Measurements from ENCODE around the gene CHD6.

The CHD6 gene

DNA sequence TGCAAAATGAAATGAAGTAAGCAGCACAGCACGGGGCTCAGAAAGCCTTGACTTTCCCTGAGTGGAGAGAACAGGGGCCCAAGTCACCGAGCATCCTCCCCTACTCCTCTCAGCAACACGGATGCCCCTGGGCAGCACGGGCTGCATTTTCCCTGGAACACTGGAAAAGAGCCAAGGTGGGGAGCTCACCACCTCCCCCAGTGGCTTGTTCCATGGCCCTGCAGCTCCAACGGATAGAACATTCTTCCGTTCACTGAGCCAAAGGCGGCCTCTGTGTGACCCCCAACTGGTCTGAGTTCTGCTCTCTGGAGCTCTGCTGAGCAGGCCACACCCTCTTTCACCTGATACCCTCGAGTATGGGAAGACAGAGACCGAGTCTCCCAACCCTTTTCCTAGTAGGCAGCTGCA, 230.7 kb downstream of the CHD6 start:
- DNase-seq, result no peak

DNA sequence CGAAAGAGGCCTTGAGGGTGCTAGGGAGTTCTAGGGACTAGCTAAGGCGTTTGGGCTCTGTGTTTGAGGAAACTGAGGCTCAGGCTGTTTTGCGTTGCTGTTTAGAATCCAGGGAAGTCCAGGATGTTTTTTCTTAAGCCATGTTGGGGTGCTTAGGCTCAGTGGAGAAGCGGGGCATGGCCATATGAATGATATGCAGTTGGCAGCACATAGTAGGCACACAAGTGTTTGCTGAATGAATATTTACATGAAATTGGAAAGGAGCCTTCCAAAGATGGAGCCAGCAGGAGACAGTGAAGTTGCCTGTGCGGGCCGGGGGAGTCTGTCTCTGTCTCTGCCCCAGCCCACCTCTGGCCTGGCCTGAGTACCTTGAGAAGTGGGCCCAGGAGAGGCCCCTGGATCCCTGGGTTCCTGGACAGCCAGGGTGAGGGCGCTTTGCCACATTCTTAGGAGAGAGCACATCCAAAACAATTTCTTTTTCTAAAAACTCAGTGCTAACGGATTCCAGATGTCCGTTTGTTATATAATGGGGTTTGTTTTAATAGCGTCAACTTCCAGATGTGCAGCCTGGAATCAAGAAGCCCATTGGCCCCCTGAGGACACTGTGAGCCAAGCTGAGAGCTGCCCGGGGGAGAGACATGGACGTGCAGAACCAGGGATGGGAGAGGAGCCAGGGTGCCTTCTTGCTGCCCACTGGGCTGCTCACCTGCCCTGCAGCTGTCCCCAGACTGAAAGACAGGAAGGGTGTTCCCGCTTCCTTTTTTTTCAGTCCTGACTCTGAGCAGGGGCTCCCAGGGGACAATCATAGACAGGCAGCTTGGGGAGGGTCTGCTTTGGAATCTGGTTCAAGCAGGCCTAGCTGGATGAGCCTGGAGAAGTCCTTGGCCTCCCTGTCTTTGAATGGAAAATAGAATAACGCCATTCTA, 231.4 kb downstream of the CHD6 start:
- no peak for DNase-seq

DNA sequence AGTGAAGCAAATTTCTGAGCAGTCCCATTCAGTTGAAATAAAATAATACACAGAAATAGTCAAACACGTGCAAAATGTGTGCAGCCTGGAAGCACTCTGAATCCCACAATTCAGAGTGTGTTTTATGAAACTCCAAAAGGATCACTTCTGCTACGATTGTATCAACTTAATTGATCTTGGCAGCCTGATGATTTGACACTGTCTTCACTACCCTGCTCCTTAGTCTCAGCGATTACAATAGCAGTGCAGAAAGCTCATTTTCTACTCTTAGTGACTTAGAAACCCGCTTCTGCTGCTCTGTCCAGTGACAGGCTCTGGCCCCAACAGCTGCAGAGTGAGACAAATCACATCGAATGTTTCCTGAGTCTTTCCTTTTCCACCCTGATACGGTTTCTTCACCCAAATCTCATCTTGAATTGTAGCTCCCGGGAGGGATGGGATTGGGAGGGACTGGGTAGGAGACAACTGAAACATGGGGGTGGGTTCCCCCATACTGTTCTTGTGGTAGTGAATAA, 235.3 kb downstream of the CHD6 start:
- DNase-seq, result no peak

DNA sequence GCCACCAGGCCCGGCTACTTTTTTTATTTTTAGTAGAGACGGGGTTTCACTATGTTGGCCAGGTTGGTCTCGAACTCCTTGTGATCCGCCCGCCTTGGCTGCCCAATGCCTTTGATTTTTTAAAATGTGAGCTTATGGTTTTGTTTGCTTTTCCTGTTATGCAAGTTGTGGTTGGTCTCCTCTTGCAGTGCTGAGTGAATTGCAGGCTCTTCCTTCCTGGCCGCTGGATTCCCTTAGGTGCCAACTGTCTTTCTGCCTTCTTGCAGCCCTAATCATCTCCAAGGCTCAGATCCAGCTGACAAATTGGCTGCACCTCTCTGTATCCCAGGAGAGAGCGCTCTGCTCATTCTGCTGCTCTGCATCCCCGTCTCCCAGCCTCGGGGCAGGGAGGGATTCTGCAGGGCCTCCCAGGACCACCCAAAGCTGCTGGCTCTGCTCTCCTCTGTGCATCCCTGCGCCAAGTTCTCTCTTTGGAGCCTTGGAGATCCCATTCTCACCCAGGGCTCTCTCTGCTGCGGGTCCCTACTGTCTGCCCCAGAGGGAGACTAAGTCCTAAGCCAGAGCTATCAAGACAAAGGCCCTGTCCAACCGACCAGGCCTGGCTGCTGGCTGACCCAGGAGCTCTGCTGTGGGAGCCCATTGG, 237.5 kb downstream of the CHD6 start:
- no peak for DNase-seq

DNA sequence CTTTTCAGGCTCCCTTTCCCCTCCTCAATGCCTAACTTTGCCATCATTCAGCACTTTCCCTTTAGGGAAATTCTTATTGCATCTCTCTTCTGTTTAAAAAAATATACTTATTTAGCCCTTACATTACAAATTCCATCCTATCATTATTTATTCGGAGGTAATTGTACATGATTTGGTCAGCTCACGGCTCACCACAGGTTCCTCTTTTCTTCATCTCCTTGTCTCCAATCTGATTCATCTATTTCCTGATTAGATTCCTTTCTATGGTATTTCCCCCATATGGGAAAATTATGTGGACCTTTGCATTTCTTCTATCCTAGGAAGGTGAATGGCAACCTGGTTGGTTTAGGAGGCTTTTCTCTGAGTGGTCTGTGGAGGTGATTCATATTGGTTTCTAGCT, 238.6 kb downstream of the CHD6 start:
- DNase-seq, result no peak

DNA sequence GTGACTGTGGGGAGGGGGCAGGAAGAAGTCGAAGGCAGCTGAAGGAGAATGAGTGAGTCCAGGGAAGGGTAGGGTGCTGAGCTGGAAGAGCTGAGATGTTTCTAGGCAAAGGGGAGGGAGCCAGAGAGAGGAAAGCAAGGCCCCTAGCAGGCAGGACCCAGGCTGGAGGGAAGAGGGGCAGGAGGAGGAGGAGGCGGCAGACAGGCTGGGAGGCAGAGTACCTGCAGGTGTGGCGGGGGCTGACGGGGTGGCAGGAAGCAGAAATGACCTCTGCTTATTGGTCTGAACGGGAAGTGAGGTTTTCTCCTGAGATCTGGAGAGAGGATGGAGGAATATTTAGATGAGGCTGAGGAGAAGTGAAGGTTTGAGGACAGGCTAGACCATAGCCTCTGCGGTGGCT, 240.9 kb downstream of the CHD6 start:
- no peak for DNase-seq

DNA sequence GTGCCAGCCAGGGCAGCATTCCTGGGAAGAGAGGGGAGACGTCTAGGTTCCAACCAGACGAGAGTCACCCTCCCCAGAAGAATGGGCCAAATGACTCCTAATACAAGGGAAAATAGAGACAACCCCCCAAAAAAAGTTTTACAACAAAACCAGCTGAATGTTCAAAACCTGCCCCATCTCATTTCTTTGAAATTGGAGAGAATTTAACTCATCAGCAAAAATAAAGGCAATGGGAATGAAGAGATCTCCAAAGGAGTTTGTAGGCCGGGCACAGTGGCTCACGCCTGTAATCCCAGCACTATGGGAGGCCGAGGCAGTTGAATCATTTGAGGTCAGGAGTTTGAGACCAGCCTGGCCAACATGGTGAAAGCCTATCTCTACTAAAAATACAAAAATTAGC, 241.8 kb downstream of the CHD6 start:
- no peak for DNase-seq

DNA sequence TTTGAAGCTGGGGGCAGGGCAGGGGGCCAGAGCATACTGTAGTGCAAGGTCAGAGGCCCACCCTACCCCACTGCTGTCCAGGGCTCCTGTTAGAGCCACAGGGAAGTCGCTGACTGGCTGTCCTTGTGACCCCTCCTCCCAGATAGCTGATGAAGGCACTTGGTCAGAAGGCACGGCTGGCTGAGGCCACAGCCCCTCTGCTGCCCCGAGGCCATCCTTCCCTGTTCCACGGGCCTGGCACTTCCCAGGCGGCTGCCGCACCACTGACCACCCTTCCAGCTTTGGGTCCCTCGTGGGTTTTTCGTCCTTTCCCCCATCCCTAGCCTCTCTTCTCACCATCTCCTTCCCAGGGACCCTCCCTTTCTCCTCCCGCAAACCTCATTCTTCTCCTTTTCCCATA, 242.3 kb downstream of the CHD6 start:
- DNase-seq, result no peak

DNA sequence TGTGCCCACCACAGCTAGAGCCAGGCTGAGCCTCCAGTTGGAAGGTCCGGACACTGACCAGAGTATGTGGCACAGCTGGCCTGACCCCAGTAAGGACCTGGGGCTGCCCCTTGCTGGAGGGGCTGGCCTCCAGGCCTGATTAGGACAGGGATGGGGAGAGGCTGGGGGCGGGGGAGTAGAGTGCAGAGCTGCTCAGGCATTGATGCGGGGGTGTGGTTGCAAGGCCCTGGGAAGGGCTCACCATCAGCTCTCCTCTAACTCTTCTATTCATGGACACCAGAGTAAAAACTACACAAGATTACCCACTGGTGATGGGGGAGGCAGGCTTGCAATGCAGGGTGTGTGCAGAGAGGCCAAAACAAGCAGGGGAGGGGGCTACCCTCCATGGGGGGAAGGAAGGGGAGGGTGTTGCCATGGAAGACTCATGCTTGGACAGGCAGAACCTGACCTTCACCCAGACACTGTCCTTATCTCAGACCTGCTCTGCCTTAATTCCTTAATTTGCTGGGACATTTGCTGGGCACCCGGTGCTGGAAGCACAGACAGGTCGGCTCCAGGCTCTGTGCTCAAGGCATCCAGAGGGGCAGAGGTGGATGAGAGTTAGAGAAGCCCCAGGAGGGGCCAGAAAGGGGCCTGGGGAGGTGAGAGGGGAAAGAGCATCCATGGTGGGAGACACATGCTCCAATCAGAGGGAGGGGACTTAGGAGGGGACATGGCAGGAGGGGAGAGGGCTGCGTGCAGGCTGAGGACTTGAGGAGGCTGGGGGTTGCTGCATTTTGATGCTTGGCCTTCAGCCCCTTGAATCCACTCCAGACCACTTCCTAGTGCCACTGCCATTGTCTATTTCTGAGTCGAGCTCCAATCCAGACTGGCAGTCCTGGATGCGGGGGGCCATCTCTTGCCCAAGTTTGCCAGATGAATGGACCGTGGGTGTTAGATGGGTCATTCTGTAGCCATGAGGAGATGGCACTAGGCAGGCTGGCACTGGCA, 244.0 kb downstream of the CHD6 start:
- DNase-seq, result no peak

DNA sequence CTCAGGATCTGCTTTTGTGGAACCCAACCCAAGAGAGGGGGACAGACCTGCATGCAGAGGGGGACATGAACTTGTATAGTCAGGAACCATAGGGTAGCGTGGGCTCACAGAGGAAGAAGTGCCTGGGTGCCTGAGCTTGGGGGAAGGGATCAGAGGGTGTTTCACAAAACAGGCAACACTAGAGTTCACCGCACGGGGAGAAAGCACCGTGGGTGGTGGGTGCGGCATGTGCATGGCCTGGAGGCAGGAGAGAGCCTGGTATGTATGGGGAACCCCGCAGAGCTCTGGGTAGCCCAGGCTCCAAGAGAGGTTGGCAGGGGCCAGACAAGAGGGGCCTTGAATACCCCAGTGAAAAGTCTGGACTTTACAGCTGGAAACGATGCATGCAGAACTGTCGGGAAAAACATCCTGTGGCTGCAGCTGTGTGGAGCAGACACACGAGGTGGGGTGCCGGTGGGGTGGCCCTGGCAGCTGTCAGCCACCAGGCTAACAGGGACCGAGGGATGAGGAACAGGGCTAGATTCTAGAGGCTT, 244.9 kb downstream of the CHD6 start:
- no peak for DNase-seq

DNA sequence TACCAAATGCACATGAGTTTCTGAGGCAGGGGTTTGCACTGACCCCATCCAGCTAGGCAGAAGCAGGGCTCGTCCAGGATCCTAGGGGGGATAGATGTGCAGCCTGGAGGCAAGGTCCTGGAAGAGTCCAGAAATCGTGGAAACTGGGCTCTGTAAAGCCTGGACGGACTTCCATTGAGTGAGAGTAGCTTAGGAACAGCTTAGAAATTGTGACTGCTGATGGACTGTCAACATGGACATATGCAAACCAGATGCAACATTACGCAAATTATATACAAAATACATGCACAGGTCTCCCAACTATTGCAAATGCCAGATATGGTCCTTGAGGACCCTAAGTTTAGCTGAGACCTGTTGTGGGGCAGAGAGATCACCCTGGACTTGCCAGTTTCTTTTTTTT, 246.8 kb downstream of the CHD6 start:
- no peak for DNase-seq

DNA sequence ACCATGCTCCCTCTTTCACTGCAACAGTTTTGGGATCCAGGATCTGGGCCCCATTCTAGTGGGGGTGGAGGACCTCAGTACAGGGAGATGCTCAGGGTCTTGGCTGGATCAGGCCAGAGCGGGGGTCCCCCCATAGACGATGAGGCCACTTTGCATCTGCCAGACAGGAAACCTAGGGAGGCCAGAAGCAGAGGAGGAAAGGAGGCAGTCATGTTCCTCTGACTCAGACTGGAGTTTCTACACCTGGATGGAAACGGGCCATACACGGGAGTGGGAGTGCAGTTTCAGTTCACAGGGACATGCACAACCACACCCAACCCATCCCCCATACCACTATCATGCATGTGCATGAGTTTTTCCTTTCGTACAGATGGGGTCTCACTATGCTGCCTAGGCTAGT, 248.0 kb downstream of the CHD6 start:
- DNase-seq, result no peak

DNA sequence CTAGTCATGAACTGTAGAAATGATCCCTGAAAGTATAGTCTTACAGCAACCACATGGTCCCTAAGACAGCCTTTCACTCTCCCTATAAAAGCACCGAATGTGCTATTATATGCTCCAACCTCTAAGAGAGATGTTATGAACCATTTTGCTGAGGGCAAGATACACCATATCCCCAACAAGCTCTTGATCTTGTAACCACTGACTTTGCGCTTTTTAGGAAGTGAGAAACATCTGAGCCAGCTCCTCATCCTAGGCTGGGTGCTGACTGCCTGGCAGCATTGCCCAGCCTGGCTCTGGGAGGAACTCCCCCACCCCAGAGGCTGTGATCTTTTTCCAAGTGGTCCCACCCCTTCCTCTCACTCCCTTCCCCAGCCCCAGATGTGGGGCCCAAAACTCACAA, 248.5 kb downstream of the CHD6 start:
- no peak for DNase-seq

DNA sequence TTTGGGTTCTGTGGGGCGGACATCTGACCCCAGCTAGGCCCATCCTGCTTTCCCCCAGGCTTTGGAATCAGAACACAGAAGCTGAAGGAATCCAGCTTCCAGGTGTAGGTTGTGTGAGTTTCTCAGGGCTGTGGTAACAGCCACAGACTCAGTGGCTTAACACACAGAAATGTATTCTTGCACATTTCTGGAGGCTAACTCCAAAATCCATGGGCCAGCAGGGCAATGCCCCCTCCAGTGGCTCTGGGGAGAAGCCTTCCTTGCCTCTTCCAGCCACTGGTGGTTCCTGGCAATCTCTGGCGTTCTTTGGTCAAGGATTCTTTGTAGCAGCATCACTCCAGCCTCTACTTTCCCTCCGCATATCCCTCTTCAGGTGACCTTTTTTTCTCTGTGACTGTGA, 250.2 kb downstream of the CHD6 start:
- DNase-seq, result no peak

DNA sequence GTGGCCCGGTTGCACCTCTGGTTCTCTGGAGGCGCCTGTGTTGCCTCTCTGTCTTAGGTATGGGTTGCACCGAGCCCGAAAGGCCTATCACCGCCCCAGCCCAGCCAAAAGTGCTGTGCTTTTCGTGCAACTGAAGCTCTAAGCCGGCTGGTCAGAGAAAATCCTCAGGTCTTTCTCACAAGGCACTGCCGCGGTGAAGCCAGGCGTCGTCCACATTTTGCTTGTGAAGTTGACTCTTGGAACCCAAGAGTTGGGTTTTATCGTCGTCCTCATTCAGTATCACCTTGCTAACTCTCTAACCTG, 250.8 kb downstream of the CHD6 start:
- DNase-seq, result no peak

DNA sequence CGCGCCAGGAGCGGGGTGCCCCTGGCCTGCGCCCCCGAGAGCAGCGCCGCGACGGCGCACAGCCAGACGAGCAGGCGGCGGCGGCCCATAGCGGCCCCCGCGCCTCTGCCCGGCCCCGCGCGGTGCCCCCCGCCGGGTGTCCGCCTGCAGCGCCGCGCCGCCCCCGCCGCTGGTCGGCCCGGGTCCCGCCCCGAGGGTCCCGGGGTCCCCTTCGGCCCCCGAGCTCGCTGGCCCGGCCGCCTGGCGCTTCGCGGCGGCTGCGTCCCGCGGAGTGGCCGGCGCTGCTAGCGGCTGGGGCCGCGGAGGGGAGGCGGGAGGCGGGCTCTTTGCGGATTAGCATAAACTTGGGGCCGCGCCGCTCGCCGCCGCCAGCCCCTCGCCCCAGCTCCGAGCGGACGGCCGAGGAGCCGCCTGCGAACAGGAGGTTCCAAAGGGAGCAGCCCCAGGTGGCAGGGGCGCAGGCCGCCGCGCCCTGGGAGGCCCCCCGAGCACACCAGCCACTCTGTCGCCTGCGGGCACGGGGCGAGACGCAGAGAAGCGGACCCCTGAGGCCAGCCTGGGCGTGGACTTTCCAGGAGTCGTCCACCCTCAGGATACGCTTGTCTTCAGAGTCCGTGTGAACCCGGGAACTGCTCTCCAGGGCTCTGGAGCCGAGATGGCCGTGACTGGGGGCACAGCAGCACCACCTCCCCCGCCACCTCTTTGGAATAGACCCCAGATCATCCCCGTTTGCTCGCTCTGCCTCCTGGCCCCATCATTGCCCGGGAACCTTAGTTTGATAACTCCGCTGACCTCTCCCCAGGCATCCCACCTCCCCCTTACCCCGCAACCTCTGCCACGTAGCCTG, 251.4 kb downstream of the CHD6 start, which contains the start of gene EMILIN3:
Gene EMILIN3 (minus strand): TSS at position 273 of the 847 bp plus-strand sequence. CDS start 184 bp downstream, at position 89.
- DNase-seq, result no peak

DNA sequence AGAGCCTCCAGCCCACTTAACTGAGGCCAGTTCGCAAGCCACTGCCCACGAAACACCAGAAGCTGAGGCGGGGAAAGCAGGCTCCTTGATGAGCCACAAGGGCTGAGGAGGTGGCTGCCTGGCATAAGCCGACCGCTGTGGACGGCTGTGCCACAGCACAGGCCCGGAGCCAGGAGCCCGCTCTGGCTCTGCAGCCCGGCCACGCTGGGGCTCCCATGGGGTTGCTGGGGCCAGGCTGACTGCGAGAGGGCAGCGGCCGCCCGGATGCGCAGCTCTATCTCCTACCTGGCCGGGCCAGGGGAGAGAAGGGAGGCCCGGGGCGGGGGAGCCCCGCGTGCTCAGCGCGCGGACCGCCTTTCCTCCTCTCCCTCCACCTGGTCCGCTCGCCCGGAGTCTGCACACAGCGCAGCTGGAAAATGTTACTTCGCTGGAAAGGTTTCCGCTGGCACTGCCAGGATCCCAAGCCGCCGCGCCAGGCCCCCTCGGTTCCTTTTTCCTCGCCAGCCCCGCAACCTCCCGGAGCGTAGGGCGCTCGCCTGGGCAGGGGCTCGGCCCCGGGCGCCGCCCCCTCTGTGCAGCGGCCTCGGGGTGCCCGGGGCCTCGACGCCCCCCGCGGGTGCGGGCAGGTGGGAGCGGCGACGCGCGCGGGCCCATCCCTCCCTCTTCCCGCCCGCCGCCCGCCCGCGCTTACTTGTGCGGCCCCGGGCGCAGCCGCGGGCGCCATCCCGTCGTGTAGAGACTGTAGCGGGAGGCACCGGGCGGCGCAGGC, 252.2 kb downstream of the CHD6 start:
- no peak for DNase-seq

DNA sequence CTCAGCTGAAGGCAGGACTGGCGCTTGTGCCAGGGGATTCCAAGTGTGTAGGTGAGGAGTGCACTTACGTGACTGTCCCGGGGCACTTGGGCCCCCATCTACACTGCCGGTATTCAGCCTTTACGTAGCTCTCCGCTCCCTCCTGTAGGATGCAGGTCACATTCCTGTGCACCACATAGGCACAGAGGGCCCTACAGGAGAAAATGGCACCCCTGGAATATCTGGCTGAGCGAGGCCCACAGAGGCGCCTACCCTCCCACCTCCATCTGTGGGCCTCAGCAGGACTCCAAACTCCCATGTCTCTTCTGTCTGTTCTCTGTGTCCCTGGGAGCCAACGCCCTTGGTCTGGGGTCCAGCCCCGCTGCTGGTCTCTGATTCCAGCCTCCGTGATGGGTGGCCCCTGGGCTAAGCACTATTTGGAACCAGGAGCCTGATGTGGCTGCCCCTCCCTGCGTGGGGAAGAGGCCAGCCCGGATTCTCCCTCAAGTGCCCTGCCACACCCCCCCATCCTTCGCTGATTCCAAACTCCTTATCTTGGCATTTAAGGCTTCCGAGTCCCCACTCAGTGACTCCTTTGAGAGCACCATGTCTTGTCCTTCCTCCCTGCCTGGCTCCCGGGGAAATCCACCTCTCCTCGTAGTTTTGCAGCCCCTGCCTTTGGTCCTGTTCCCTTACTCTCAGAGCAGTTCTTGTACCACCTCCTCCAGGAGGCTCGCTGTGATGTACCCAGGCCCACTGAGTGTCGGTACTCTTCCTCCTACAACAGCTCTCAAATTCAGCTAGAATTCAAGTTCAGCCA, 253.0 kb downstream of the CHD6 start:
- no peak for DNase-seq

DNA sequence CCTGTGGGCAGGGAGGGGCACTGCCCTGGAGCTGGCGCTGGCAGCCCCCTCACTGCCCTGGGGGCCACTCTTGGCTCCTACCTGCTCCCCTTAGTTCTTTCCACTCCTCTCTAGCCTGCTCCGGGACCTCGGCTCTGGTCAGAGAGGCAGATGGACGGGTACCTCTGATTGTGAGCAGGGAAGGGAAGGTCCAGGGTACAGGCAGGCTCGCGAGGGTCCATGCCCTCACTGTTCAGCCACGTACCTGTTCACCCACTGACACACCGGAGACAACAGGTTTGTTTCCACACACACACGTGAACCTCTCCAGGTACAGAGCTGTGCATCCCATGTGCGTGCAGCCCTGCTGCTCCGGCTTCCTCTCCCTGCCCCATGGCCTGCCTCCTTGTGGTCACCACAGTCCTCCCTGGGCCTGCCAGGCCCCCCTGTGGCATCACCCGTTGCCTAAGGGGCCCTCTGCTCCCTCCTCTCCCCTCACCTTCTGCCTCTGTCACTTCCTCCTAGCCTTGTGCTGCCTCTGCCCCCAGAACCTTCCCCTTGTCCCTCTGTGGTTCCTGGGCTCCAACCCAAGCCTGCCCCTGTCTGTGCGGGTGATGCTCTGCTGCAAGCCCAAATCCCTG, 253.8 kb downstream of the CHD6 start:
- DNase-seq, result no peak

DNA sequence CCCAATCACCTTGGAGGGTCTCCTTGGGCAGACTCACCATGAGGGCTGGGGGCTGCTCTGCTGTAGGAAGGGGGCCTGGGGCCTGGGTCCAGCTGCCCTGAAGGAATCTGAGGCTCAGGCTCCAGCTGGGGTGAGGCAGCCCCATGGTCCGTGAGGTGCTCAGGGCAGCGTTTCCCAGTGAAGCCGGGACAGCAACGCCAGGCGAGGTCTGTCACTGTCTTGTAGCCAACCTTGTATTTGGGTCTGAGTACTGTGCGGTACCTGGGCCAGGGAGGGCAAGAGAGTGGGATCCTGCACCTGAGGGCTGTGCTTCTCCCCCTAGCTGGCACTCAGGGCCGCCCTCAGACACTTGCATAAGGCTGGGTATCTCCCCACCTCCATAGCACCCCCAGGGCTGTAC, 254.6 kb downstream of the CHD6 start:
- no peak for DNase-seq

All from CD4-positive, alpha-beta T cell treated with Interferon alpha-2 for 1 hour (primary cell).